Measurements from ENCODE around the gene RALY. TPM values are rescaled to one million over a fixed set of nuclear protein-coding genes. Genes with fewer than 3 reads are reported as not detected.

Gene RALY
- total RNA-seq, 2 donors from 2014 or later = 37.9 to 49.3 TPM

GRCh38 chr20:33948480-33948879, 45.2 kb upstream of the RALY start:
- TF ChIP-seq POLR2A (IDR thresholded peaks at IDR 0.05) (no peak), CTCF (IDR thresholded peaks at IDR 0.05) (no peak)
- no peak for DNase-seq
- H3K4me1 ChIP-seq = no peaks in the 10 kb centered on the region
- no peak for ATAC-seq
- no peaks in the 10 kb centered on the region for H3K27me3 ChIP-seq
- H3K36me3 ChIP-seq (replicated peaks in 1 of 2; ENCODE audit: insufficient read depth in 1 of 2, low read depth in 2 of 2) = no peaks in the 10 kb centered on the region
- H3K9me3 ChIP-seq = peaks cover 0 to 18% (median 0%) of the 10 kb centered on the region in 3 donors
- no peak overlapping the region for H3K27ac ChIP-seq
- no peak overlapping the region for H3K4me3 ChIP-seq
- intact Hi-C loops (cut with DNase I) = no loop called here
- WGBS, 2 donors = 81 to 83% methylated on average over 2 of the region's 2 CpGs

DNA sequence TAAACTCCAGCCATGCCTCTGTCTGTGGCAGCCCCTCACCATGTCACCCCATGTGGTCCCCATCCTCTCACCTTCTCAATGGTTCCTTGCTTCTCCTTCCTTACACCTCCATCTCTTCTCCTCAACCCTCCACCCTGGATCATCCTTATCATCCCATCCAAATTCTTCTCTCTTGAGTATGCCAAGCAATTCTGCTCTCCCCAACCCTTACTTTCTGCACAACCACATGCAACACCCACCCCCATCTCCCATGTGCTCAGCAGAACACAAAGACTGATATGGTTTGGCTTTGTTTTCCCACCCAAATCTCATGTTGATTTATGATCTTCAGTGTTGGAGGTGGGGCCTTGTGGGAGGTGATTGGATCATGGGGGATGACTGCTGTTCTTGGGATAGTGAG, 42.5 kb upstream of the RALY start:
- no peak for ATAC-seq
- H3K36me3 ChIP-seq (replicated peaks in 1 of 2; ENCODE audit: insufficient read depth in 1 of 2, low read depth in 2 of 2) = no peaks in the 10 kb centered on the region
- H3K4me1 ChIP-seq = no peaks in the 10 kb centered on the region
- intact Hi-C loops (cut with DNase I) = no loop called here
- no peak for TF ChIP-seq POLR2A (IDR thresholded peaks at IDR 0.05)
- H3K9me3 ChIP-seq = peaks cover 0 to 18% (median 0%) of the 10 kb centered on the region in 3 donors
- H3K4me3 ChIP-seq = no peak overlapping the region
- no peak overlapping the region for H3K27ac ChIP-seq
- DNase-seq = no peak
- H3K27me3 ChIP-seq = no peaks in the 10 kb centered on the region

DNA sequence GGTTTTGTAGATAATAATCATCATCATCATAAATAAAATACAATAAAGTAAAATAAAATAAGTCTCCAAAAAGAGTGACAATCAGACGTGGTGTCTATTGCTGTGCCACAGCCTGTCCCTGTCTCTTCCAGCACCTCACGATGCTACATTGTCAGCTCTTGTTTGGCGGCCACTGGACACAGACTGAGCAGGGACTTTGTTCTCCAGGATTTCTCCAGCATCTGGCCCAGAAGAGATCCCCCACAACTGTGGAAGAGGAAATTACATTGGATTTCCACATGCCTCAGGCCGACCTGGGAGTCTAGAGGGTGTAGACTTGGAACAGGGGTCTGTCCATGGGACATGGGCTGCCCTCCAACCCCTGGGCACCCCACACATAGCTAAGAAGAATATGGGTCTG, 39.2 kb upstream of the RALY start:
- DNase-seq = no peak
- no peaks in the 10 kb centered on the region for H3K27me3 ChIP-seq
- no peak overlapping the region for H3K4me3 ChIP-seq
- no peaks in the 10 kb centered on the region for H3K4me1 ChIP-seq
- TF ChIP-seq POLR2A (IDR thresholded peaks at IDR 0.05) (no peak), CTCF (IDR thresholded peaks at IDR 0.05) (no peak)
- no peak overlapping the region for H3K27ac ChIP-seq
- H3K9me3 ChIP-seq = peaks cover 0 to 1% (median 0%) of the 10 kb centered on the region in 3 donors
- intact Hi-C loops (cut with DNase I) = no loop called here
- H3K36me3 ChIP-seq (replicated peaks in 1 of 2; ENCODE audit: insufficient read depth in 1 of 2, low read depth in 2 of 2) = no peaks in the 10 kb centered on the region
- WGBS, 2 donors = 66 to 76% methylated on average over 4 of the region's 4 CpGs
- ATAC-seq = no peak

DNA sequence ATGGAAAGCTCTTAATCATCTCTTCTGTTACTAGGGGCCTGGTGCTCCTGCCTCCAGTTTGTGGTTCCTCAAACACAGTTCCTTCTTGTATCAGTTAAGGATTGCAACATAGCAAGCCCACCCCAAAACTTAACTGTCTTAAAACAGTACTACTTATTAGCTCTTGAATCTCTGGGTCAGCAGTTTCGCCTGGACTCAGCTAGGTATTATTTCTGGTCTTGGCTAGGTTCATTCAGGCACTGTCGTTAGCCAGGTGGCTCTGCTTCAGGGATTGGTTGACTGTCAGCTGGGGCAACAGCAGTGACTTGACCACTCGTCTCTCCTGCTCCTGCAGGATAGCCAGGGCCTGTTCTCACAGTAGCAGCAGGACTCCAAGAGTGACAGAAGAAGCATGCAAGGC, 30.0 kb upstream of the RALY start:
- no peaks in the 10 kb centered on the region for H3K36me3 ChIP-seq (replicated peaks in 1 of 2; ENCODE audit: insufficient read depth in 1 of 2, low read depth in 2 of 2)
- TF ChIP-seq POLR2A (IDR thresholded peaks at IDR 0.05) (no peak), CTCF (IDR thresholded peaks at IDR 0.05) (no peak)
- intact Hi-C loops (cut with DNase I) = no loop called here
- H3K4me3 ChIP-seq = no peak overlapping the region
- no peaks in the 10 kb centered on the region for H3K4me1 ChIP-seq
- H3K27ac ChIP-seq = no peak overlapping the region
- WGBS, 2 donors = 30 to 58% methylated on average over 3 of the region's 3 CpGs
- ATAC-seq (no peak), DNase-seq (no peak)
- no peaks in the 10 kb centered on the region for H3K9me3 ChIP-seq
- no peaks in the 10 kb centered on the region for H3K27me3 ChIP-seq

DNA sequence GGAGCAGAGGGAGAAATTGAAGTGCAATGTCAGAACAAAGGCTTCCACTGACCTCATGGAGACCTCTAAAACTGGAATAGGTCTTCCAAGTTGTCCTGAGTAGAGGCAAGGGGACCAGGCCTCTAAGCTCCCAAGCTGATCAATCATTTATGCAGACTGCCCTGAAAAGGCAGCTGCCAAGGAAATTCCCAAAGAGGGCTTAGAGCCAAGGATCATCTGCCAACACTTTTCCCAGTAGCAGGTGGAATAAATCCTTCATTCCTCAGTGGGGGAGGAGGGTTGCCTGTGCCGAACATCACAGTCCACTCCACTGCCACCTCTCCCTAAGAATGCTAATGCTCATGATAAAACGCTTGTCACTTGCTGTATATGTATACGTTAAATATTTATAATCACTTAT, 29.3 kb upstream of the RALY start:
- H3K27ac ChIP-seq = no peak overlapping the region
- TF ChIP-seq POLR2A (IDR thresholded peaks at IDR 0.05) = no peak
- TF ChIP-seq CTCF (IDR thresholded peaks at IDR 0.05) = no peak
- intact Hi-C loops (cut with DNase I) = no loop called here
- ATAC-seq = no peak
- DNase-seq = no peak
- 81 to 82% methylated on average over 3 of the region's 3 CpGs for WGBS, 2 donors
- no peak overlapping the region for H3K4me3 ChIP-seq
- H3K36me3 ChIP-seq (replicated peaks in 1 of 2; ENCODE audit: insufficient read depth in 1 of 2, low read depth in 2 of 2) = no peaks in the 10 kb centered on the region
- no peaks in the 10 kb centered on the region for H3K4me1 ChIP-seq
- H3K9me3 ChIP-seq = no peaks in the 10 kb centered on the region
- no peaks in the 10 kb centered on the region for H3K27me3 ChIP-seq

Data from body of pancreas (tissue), 4 donors.